Parathyroid adenoma (tissue), 2 donors: ENCODE measurements around the gene DISC1.

ENCODE experiments used
- H2AFZ ChIP-seq: fragments of 300-600 bp; sonication (generic); one replicate; pipeline ENCODE4 v1.7.0; 2017; ENCODE audit warnings: antibody characterized with exemption, mild to moderate bottlenecking
- H3K27ac ChIP-seq: fragments of 300-600 bp; sonication (generic); one replicate; pipeline ENCODE4 v1.7.0; 2017
- H3K27me3 ChIP-seq: fragments of 300-600 bp; sonication (generic); one replicate; pipeline ENCODE4 v1.7.0; 2017; ENCODE audit warnings: low read length; ENCODE audit not compliant: control insufficient read depth, insufficient read depth
- H3K36me3 ChIP-seq: fragments of 300-600 bp; sonication (generic); one replicate; pipeline ENCODE4 v1.7.0; 2017; ENCODE audit warnings: low read length; ENCODE audit not compliant: control insufficient read depth, insufficient read depth
- H3K4me1 ChIP-seq: fragments of 300-600 bp; sonication (generic); one replicate; pipeline ENCODE4 v1.7.0; 2017; ENCODE audit warnings: control low read depth
- H3K4me2 ChIP-seq: fragments of 300-600 bp; sonication (generic); one replicate; pipeline ENCODE4 v1.7.0; 2017; ENCODE audit warnings: low read length
- H3K4me3 ChIP-seq: fragments of 300-600 bp; sonication (generic); one replicate; pipeline ENCODE4 v1.7.0; 2017; ENCODE audit warnings: low read depth, low read length
- H3K79me2 ChIP-seq: fragments of 300-600 bp; sonication (generic); one replicate; pipeline ENCODE4 v1.7.0; 2017; ENCODE audit warnings: control low read depth
- H3K9ac ChIP-seq: fragments of 300-600 bp; sonication (generic); one replicate; pipeline ENCODE4 v1.7.0; 2017; ENCODE audit warnings: mild to moderate bottlenecking
- H3K9me3 ChIP-seq: fragments of 300-600 bp; sonication (generic); one replicate; pipeline ENCODE4 v1.7.0; 2017; ENCODE audit warnings: low read length; ENCODE audit not compliant: control insufficient read depth
- TF ChIP-seq, protein P1 (sequence below): fragments of 300-600 bp; sonication (generic); IDR thresholded peaks from one replicate; pipeline ENCODE4 v1.7.0; 2017; ENCODE audit warnings: antibody characterized with exemption, mild to moderate bottlenecking
- donor health status: primary hyperparathyroidism.

DISC1 gene

DNA sequence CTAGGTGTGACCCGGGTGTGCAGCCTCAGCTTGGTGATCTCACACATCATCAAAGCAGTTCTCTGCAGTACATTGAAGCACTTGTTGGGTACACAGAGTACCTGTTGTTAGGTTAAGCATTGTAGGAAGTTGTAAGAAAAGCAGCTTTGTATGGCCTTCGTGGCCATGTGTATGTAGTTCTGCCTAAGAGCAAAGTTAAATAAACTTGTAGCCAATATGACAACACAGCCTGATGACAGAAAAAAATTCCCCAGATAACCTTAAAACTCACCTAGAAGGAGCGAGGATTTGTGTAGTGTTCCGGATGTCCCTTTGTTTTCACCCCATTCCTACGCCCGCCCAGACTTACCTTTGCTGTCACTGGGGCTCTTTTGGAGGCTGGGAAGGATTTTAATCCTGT lies 48.0 kb downstream of the DISC1 start:
- H3K4me3 ChIP-seq: no peak overlapping the region
- H3K4me2 ChIP-seq: no peak overlapping the region
- H3K36me3 ChIP-seq: no peaks in the 10 kb centered on the region
- TF ChIP-seq, protein P1, sequence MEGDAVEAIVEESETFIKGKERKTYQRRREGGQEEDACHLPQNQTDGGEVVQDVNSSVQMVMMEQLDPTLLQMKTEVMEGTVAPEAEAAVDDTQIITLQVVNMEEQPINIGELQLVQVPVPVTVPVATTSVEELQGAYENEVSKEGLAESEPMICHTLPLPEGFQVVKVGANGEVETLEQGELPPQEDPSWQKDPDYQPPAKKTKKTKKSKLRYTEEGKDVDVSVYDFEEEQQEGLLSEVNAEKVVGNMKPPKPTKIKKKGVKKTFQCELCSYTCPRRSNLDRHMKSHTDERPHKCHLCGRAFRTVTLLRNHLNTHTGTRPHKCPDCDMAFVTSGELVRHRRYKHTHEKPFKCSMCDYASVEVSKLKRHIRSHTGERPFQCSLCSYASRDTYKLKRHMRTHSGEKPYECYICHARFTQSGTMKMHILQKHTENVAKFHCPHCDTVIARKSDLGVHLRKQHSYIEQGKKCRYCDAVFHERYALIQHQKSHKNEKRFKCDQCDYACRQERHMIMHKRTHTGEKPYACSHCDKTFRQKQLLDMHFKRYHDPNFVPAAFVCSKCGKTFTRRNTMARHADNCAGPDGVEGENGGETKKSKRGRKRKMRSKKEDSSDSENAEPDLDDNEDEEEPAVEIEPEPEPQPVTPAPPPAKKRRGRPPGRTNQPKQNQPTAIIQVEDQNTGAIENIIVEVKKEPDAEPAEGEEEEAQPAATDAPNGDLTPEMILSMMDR: no peak
- no peaks in the 10 kb centered on the region for H3K9me3 ChIP-seq
- H3K9ac ChIP-seq: no peak overlapping the region
- no peaks in the 10 kb centered on the region for H3K79me2 ChIP-seq
- H3K27me3 ChIP-seq: no peaks in the 10 kb centered on the region
- H3K27ac ChIP-seq: no peak overlapping the region
- H2AFZ ChIP-seq: no peak overlapping the region
- H3K4me1 ChIP-seq: no peaks in the 10 kb centered on the region

GRCh38 chr1:231676487-231676886 lies 49.9 kb downstream of the DISC1 start:
- TF ChIP-seq, protein P1: no peak
- Histone ChIP-seq H3K4me3 (no peak overlapping the region), H3K9ac (no peak overlapping the region), H3K27ac (no peak overlapping the region), H3K4me2 (no peak overlapping the region), H3K9me3 (no peaks in the 10 kb centered on the region), H3K79me2 (no peaks in the 10 kb centered on the region), H3K4me1 (no peaks in the 10 kb centered on the region), H3K27me3 (no peaks in the 10 kb centered on the region), H3K36me3 (no peaks in the 10 kb centered on the region), H2AFZ (no peak overlapping the region)

GRCh38 chr1:231677442-231677841 lies 50.9 kb downstream of the DISC1 start:
- TF ChIP-seq, protein P1: no peak
- H3K79me2 ChIP-seq: no peaks in the 10 kb centered on the region
- H3K4me3 ChIP-seq: no peak overlapping the region
- no peaks in the 10 kb centered on the region for H3K36me3 ChIP-seq
- H3K27ac ChIP-seq: no peak overlapping the region
- H3K4me2 ChIP-seq: no peak overlapping the region
- no peak overlapping the region for H3K9ac ChIP-seq
- H3K4me1 ChIP-seq: no peaks in the 10 kb centered on the region
- H2AFZ ChIP-seq: no peak overlapping the region
- H3K9me3 ChIP-seq: no peaks in the 10 kb centered on the region
- no peaks in the 10 kb centered on the region for H3K27me3 ChIP-seq

- TF ChIP-seq, protein P1: no peak
- Histone ChIP-seq H3K9me3 (no peaks in the 10 kb centered on the region), H3K27me3 (no peaks in the 10 kb centered on the region), H3K4me1 (no peaks in the 10 kb centered on the region), H3K4me3 (no peak overlapping the region), H3K79me2 (no peaks in the 10 kb centered on the region), H2AFZ (no peak overlapping the region), H3K4me2 (no peak overlapping the region), H3K27ac (no peak overlapping the region), H3K36me3 (no peaks in the 10 kb centered on the region), H3K9ac (no peak overlapping the region)
Measured at GRCh38 chr1:231678011-231678432, 51.4 kb downstream of the DISC1 start.

- no peak overlapping the region for H3K4me3 ChIP-seq
- no peak overlapping the region for H2AFZ ChIP-seq
- H3K27ac ChIP-seq: no peak overlapping the region
- no peak overlapping the region for H3K4me2 ChIP-seq
- H3K27me3 ChIP-seq: no peaks in the 10 kb centered on the region
- H3K4me1 ChIP-seq: no peaks in the 10 kb centered on the region
- H3K9ac ChIP-seq: no peak overlapping the region
- H3K36me3 ChIP-seq: no peaks in the 10 kb centered on the region
- TF ChIP-seq, protein P1: no peak
- no peaks in the 10 kb centered on the region for H3K79me2 ChIP-seq
- H3K9me3 ChIP-seq: no peaks in the 10 kb centered on the region
Measured at GRCh38 chr1:231679109-231679508, 52.5 kb downstream of the DISC1 start.
